Muscle layer of colon (tissue), 2 donors: ENCODE results near the gene PPP1R27.

Source experiments
- H3K27ac ChIP-seq: one replicate; pipeline ENCODE4 v1.7.0; 2013; ENCODE audit warnings: low read depth, mild to moderate bottlenecking, low read length, moderate library complexity
- H3K27me3 ChIP-seq, 2 donors: one replicate each; pipeline ENCODE4 v1.7.0; 2013; ENCODE audit warnings: low read length in 2 of 2, mild to moderate bottlenecking in 2 of 2; ENCODE audit not compliant: insufficient read depth in 2 of 2, control insufficient read depth in 1 of 2
- H3K36me3 ChIP-seq: one replicate; pipeline ENCODE4 v1.7.0; 2013; ENCODE audit warnings: mild to moderate bottlenecking, low read length; ENCODE audit not compliant: insufficient read depth
- H3K4me1 ChIP-seq: one replicate; pipeline ENCODE4 v1.7.0; 2013; ENCODE audit warnings: mild to moderate bottlenecking, low read length; ENCODE audit not compliant: insufficient read depth
- H3K4me3 ChIP-seq, 2 donors: one replicate each; pipeline ENCODE4 v1.7.0; 2013; ENCODE audit warnings: low read length in 2 of 2, low read depth in 1 of 2, mild to moderate bottlenecking in 1 of 2, moderate library complexity in 1 of 2
- H3K9ac ChIP-seq: one replicate; pipeline ENCODE4 v1.7.0; 2013; ENCODE audit warnings: low read length
- H3K9me3 ChIP-seq: one replicate; pipeline ENCODE4 v1.7.0; 2013; ENCODE audit warnings: mild to moderate bottlenecking, low read length
- donor health status: abdominal sarcoma.
- donor health status: Adenocarcinoma of cecum.

PPP1R27 gene

GRCh38 chr17:81822996-81823819, 11.6 kb downstream of the PPP1R27 start:
- Histone ChIP-seq H3K4me3 (no peak overlapping the region), H3K36me3 (no peaks in the 10 kb centered on the region), H3K4me1 (peaks cover 13% of the 10 kb centered on the region), H3K27me3 (peaks cover 0 to 7% of the 10 kb centered on the region in 2 donors), H3K9ac (no peak overlapping the region), H3K9me3 (no peaks in the 10 kb centered on the region), H3K27ac (no peak overlapping the region)

DNA sequence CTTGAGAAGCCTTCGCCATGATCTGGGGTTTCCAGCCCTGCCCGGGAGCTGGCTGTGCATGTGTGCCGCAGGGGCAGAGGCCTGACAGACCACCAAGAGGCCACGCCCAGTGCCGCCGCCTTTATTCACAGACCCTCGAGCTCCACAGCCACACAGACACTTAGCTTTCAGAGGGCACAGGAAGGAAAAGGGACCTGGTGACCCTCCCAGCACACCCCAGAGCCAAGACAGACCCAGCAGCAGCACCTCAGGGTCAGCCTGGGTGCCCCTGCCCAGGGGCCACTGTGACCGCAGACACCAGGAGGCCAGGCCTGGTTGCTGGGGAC, 12.6 kb downstream of the PPP1R27 start:
- Histone ChIP-seq H3K9ac (no peak overlapping the region), H3K27ac (peak overlapping the region; percentile 70), H3K4me3 (no peak overlapping the region), H3K4me1 (peaks cover 13% of the 10 kb centered on the region), H3K36me3 (no peaks in the 10 kb centered on the region), H3K27me3 (peaks cover 0 to 7% of the 10 kb centered on the region in 2 donors), H3K9me3 (no peaks in the 10 kb centered on the region)

DNA sequence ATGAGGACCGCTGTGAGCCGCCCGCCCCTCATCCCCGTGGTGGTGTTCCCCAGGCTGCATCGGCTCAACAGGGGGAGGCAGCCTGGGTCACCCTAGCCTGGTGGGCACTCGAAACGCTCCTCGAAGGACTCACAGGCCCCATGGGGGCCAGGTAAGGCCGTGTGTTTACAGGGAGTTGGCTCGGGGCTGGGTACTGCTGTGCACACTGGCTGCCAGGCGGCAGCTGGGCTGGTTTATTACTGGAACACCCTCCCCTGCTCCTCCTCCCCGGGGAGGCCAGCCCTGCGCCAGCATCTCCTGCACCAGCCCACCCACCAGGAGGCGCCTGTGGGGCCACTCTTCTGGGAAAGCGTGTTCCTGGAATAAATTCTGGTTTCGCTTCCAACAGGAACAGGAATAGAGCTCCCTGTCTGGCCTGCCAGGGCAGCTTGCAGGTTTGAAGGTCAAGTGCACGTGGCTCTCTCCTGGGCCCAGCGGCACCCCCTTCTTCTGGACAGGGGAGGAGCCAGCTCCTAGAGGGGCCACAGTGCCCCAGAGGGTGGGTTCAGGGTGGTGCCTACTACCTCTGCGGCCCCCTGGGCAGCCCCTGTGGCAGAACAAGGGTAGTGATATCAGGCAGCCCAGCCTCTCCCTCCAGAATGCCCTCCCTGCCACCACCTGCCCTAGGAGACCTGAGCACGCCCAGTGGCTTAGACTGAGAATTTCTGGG, 13.1 kb downstream of the PPP1R27 start:
- Histone ChIP-seq H3K4me3 (peak overlapping the region in 1 of 2 donors; percentile 18), H3K36me3 (no peaks in the 10 kb centered on the region), H3K4me1 (peaks cover 13% of the 10 kb centered on the region), H3K9ac (no peak overlapping the region), H3K9me3 (no peaks in the 10 kb centered on the region), H3K27me3 (peaks cover 0 to 7% of the 10 kb centered on the region in 2 donors), H3K27ac (peak overlapping the region; percentile 70)

- no peak overlapping the region for H3K27ac ChIP-seq
- no peak overlapping the region for H3K9ac ChIP-seq
Observed at GRCh38 chr17:81821147-81821546, 13.7 kb downstream of the PPP1R27 start.

GRCh38 chr17:81819708-81820107, 15.1 kb downstream of the PPP1R27 start:
- Histone ChIP-seq H3K36me3 (no peaks in the 10 kb centered on the region), H3K4me3 (no peak overlapping the region), H3K4me1 (peaks cover 13% of the 10 kb centered on the region), H3K27ac (no peak overlapping the region), H3K27me3 (peaks cover 0 to 13% of the 10 kb centered on the region in 2 donors), H3K9ac (no peak overlapping the region), H3K9me3 (no peaks in the 10 kb centered on the region)

More at GRCh38 chr17:81821147-81821546, 13.7 kb downstream of the PPP1R27 start:
- no peaks in the 10 kb centered on the region for H3K36me3 ChIP-seq
- no peaks in the 10 kb centered on the region for H3K9me3 ChIP-seq
- H3K4me3 ChIP-seq = peak overlapping the region in 1 of 2 donors; percentile 18
- H3K27me3 ChIP-seq = peaks cover 0 to 7% of the 10 kb centered on the region in 2 donors
- peaks cover 13% of the 10 kb centered on the region for H3K4me1 ChIP-seq

DNA sequence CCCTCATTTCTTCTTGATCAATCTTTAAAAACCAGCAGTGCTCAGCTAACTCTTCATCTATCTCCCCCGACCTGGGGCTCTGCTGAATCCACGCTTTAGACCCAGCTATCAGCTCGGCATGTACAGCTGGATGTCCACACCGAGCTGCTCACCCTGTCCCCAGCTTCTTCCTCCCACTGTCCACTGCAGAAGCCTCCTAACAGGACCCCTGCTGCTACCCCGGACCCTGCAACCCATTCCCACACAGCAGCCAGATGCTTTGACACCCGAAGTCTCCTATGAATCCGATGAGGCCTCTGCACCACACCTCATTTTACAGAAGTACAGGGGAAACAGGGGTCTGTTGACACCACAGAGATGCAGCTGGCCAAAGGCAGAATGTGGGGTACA, 17.1 kb downstream of the PPP1R27 start:
- Histone ChIP-seq H3K36me3 (no peaks in the 10 kb centered on the region), H3K9me3 (no peaks in the 10 kb centered on the region), H3K4me1 (peaks cover 13% of the 10 kb centered on the region), H3K9ac (no peak overlapping the region), H3K27me3 (peaks cover 0 to 19% of the 10 kb centered on the region in 2 donors), H3K27ac (no peak overlapping the region), H3K4me3 (no peak overlapping the region)

DNA sequence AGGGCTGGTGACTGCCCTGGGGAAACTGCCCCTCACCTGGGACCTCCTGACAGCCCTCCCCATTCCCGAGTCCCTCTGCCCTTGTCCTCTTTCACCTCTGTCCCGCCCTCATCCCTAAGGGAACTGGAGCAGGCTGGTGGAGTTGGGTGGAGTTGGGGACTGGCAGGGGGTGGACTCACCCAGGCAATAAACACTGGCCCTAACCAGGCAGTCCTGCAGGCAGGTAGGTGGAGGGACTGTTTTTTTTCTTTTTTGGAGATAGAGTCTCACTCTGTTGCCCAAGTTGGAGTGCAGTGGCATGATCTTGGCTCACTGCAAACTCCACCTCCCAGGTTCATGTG, 19.2 kb downstream of the PPP1R27 start:
- H3K4me1 ChIP-seq = no peaks in the 10 kb centered on the region
- no peak overlapping the region for H3K9ac ChIP-seq
- H3K27me3 ChIP-seq = peaks cover 0 to 37% of the 10 kb centered on the region in 2 donors
- no peak overlapping the region for H3K27ac ChIP-seq
- no peak overlapping the region for H3K4me3 ChIP-seq
- no peaks in the 10 kb centered on the region for H3K36me3 ChIP-seq
- H3K9me3 ChIP-seq = no peaks in the 10 kb centered on the region

DNA sequence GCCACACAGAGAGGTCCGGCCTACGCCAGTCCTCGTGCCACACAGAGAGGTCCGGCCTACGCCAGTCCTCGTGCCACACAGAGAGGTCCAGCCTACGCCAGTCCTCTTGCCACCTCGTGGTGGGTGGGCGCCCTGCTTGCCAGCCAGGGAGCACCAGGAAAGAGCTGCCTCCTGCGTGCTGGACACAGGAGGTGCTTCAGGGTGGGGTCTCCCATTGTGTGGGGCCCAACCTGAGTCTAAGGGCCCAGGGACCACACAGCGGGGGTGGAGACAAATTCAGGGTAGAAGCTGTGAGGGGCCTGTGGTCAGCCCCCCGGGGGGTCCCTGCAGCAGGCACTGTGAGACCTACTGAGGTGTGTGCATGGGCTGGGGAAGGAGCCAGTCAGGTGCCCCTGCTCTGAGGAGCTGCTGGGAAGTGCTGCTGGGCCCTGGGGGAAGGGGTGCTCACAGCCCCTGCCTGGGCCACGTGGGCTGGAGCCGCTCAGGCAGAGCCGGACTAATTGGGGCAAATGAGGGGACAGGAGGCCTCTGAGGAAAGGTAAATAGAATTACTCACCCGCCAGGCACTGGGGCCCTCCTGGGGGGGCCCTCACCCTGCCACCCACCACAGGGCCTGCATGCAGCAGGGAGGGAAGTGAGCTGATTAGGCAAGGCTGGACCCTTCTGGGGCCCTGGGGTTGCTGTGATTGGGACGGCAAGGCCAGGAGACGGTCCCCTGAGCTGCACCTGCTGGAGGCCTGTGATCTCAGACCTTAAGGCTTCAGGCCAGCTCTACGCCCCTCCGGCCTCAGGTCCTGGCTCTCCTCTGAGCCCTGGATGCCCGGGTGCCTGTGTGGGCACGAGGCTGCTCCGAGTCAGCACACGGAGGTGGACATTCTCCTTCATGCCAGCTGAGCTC, 19.9 kb downstream of the PPP1R27 start:
- no peak overlapping the region for H3K9ac ChIP-seq
- H3K27ac ChIP-seq = no peak overlapping the region
- H3K9me3 ChIP-seq = no peaks in the 10 kb centered on the region
- H3K4me1 ChIP-seq = no peaks in the 10 kb centered on the region
- no peak overlapping the region for H3K4me3 ChIP-seq
- no peaks in the 10 kb centered on the region for H3K36me3 ChIP-seq
- peaks cover 0 to 41% of the 10 kb centered on the region in 2 donors for H3K27me3 ChIP-seq

- Histone ChIP-seq H3K4me1 (no peaks in the 10 kb centered on the region), H3K27ac (no peak overlapping the region), H3K9me3 (no peaks in the 10 kb centered on the region), H3K9ac (no peak overlapping the region), H3K4me3 (no peak overlapping the region), H3K36me3 (no peaks in the 10 kb centered on the region), H3K27me3 (peaks cover 0 to 42% of the 10 kb centered on the region in 2 donors)
Observed at GRCh38 chr17:81813861-81814683, 20.8 kb downstream of the PPP1R27 start.

- no peaks in the 10 kb centered on the region for H3K4me1 ChIP-seq
- H3K27me3 ChIP-seq = peaks cover 0 to 42% of the 10 kb centered on the region in 2 donors
- H3K27ac ChIP-seq = no peak overlapping the region
- H3K9ac ChIP-seq = no peak overlapping the region
- no peaks in the 10 kb centered on the region for H3K36me3 ChIP-seq
- H3K4me3 ChIP-seq = no peak overlapping the region
- H3K9me3 ChIP-seq = no peaks in the 10 kb centered on the region
Observed at GRCh38 chr17:81813371-81813684, 21.5 kb downstream of the PPP1R27 start.
